BLaER1 (cell line): ENCODE measurements around the gene DENND6B.
"Not testable (repeated sequence)": the region's sequence is repeated elsewhere in the genome, so short reads cannot be mapped to it uniquely, and the experiment has no call there.

Experiments
- H3K27ac ChIP-seq: shearing (Covaris generic); formaldehyde crosslinking; 2 replicates; pipeline ENCODE4 v1.8.1; 2022
- H3K27me3 ChIP-seq: shearing (Covaris generic); formaldehyde crosslinking; 2 replicates; pipeline ENCODE4 v1.8.1; 2022
- H3K36me3 ChIP-seq: shearing (Covaris generic); formaldehyde crosslinking; 2 replicates; pipeline ENCODE4 v1.8.1; 2022
- H3K4me1 ChIP-seq: shearing (Covaris generic); formaldehyde crosslinking; 2 replicates; pipeline ENCODE4 v1.8.1; 2022
- H3K4me2 ChIP-seq: shearing (Covaris generic); formaldehyde crosslinking; 2 replicates; pipeline ENCODE4 v1.8.1; 2022
- H3K4me3 ChIP-seq: shearing (Covaris generic); formaldehyde crosslinking; 2 replicates; pipeline ENCODE4 v1.8.1; 2022
- H3K9ac ChIP-seq: shearing (Covaris generic); formaldehyde crosslinking; 2 replicates; pipeline ENCODE4 v1.8.1; 2022
- H3K9me3 ChIP-seq: shearing (Covaris generic); formaldehyde crosslinking; 2 replicates; pipeline ENCODE4 v1.8.1; 2022
- H4K20me1 ChIP-seq: shearing (Covaris generic); formaldehyde crosslinking; 2 replicates; pipeline ENCODE4 v1.8.1; 2022
- Cebpa-rat ChIP-seq: shearing (Covaris generic); IDR thresholded peaks from 2 replicates; pipeline ENCODE4 v1.8.1; 2022

Gene DENND6B, protein sequence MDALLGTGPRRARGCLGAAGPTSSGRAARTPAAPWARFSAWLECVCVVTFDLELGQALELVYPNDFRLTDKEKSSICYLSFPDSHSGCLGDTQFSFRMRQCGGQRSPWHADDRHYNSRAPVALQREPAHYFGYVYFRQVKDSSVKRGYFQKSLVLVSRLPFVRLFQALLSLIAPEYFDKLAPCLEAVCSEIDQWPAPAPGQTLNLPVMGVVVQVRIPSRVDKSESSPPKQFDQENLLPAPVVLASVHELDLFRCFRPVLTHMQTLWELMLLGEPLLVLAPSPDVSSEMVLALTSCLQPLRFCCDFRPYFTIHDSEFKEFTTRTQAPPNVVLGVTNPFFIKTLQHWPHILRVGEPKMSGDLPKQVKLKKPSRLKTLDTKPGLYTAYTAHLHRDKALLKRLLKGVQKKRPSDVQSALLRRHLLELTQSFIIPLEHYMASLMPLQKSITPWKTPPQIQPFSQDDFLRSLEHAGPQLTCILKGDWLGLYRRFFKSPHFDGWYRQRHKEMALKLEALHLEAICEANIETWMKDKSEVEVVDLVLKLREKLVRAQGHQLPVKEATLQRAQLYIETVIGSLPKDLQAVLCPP

GRCh38 chr22:50326956-50327710, at the start of gene DENND6B:
Gene DENND6B (minus strand): TSS chr22:50327012. CDS start chr22:50326988, 24 bp downstream.
- H3K4me2 ChIP-seq: peak within 1 kb of the TSS; percentile 89
- H3K27me3 ChIP-seq: 0 out of 2 replicates have a peak, but pooled peaks cover 3% of the 10 kb centered on the region
- TF ChIP-seq Cebpa-rat: no peak
- H3K36me3 ChIP-seq: no peaks in the 10 kb centered on the region
- peaks cover 54% of the 10 kb centered on the region for H3K4me1 ChIP-seq
- H4K20me1 ChIP-seq: no peaks in the 10 kb centered on the region
- H3K4me3 ChIP-seq: peak within 1 kb of the TSS; percentile 79
- peak within 1 kb of the TSS; percentile 93 for H3K27ac ChIP-seq
- H3K9me3 ChIP-seq: no peaks in the 10 kb centered on the region
- peak within 1 kb of the TSS; percentile 91 for H3K9ac ChIP-seq

DNA sequence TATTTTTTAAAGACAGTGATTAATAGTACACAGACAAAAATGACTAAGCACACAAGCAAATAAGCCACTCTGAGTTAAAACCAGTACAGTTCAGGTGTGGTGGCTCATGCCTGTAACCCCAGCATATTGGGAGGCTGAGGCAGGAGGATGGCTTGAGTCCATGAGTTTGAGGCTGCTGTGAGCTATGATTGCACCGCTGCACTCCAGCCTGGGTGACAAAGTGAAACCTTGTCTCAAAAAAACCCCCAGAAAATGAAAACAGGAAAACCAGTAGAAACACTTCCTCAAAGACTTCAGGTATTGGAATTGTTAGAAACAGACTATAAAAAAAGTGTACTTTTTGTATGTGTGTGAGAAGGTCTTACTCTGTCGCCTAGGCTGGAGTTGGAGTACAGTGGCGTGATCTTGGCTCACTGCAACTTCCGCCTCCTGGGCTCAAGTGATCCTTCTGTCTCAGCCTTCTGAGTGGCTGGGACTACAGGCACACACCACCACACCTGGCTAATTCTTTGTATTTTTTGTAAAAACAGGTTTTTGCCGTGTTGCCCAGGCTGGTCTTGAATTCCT, 49.4 kb upstream of the DENND6B start:
- no peak for TF ChIP-seq Cebpa-rat
- H3K4me1 ChIP-seq: peaks cover 14% of the 10 kb centered on the region
- H3K27ac ChIP-seq: no peak overlapping the region
- H3K4me2 ChIP-seq: peak overlapping the region; percentile 17
- H4K20me1 ChIP-seq: 0 out of 2 replicates have a peak, but pooled peaks cover 8% of the 10 kb centered on the region
- H3K27me3 ChIP-seq: no peaks in the 10 kb centered on the region
- no peak overlapping the region for H3K4me3 ChIP-seq
- no peak overlapping the region for H3K9ac ChIP-seq
- H3K36me3 ChIP-seq: peaks cover 97% of the 10 kb centered on the region
- H3K9me3 ChIP-seq: peaks cover 12% of the 10 kb centered on the region; the same call in 1 of the 2 replicates

DNA sequence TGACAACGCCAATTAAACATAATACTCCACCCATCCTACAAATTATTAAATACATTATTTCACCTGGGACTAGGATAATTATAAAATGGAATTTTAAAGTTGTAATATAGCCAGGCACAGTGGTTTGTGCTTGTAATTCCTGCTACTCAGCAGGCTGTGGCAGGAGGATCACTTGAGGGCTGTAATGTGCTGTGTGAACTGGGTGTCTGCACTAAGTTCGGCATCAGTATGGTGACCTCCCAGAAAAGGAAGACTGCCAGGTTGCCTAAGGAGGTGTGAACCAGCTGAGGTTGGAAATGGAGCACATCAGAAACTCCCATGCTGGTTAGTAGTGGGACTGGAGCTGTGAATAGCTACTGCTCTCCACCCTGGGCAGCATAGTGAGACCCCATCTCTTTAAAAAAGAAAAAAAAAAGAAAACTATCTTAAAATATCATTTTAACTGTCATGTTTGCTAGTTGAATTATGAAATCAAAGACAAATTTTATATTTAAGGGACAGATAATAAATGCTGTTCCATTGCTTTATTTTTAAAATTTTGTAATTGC, 44.4 kb upstream of the DENND6B start:
- TF ChIP-seq Cebpa-rat: no peak
- no peak overlapping the region for H3K9ac ChIP-seq
- no peak overlapping the region for H3K27ac ChIP-seq
- peaks cover 85% of the 10 kb centered on the region for H3K36me3 ChIP-seq
- no peaks in the 10 kb centered on the region for H3K27me3 ChIP-seq
- peaks cover 32% of the 10 kb centered on the region for H4K20me1 ChIP-seq
- no peak overlapping the region for H3K4me3 ChIP-seq
- H3K4me1 ChIP-seq: peaks cover 11% of the 10 kb centered on the region
- H3K4me2 ChIP-seq: no peak overlapping the region
- no peaks in the 10 kb centered on the region for H3K9me3 ChIP-seq

GRCh38 chr22:50367778-50368500, 41.1 kb upstream of the DENND6B start:
- Histone ChIP-seq H4K20me1 (peaks cover 64% of the 10 kb centered on the region), H3K36me3 (peaks cover 72% of the 10 kb centered on the region)
- TF ChIP-seq Cebpa-rat: no peak

GRCh38 chr22:50363803-50364194, 37.0 kb upstream of the DENND6B start:
- H4K20me1 ChIP-seq: peaks cover 96% of the 10 kb centered on the region
- H3K27me3 ChIP-seq, H3K27ac ChIP-seq, H3K4me3 ChIP-seq, H3K9me3 ChIP-seq, H3K4me2 ChIP-seq, H3K9ac ChIP-seq: not testable (repeated sequence)
- H3K4me1 ChIP-seq: peaks cover 19% of the 10 kb centered on the region
- H3K36me3 ChIP-seq: peaks cover 75% of the 10 kb centered on the region

More at GRCh38 chr22:50367778-50368500, 41.1 kb upstream of the DENND6B start:
- H3K9ac ChIP-seq: no peak overlapping the region
- H3K4me1 ChIP-seq: no peaks in the 10 kb centered on the region
- no peaks in the 10 kb centered on the region for H3K9me3 ChIP-seq
- H3K27me3 ChIP-seq: no peaks in the 10 kb centered on the region
- H3K4me2 ChIP-seq: no peak overlapping the region
- H3K27ac ChIP-seq: no peak overlapping the region
- H3K4me3 ChIP-seq: no peak overlapping the region

DNA sequence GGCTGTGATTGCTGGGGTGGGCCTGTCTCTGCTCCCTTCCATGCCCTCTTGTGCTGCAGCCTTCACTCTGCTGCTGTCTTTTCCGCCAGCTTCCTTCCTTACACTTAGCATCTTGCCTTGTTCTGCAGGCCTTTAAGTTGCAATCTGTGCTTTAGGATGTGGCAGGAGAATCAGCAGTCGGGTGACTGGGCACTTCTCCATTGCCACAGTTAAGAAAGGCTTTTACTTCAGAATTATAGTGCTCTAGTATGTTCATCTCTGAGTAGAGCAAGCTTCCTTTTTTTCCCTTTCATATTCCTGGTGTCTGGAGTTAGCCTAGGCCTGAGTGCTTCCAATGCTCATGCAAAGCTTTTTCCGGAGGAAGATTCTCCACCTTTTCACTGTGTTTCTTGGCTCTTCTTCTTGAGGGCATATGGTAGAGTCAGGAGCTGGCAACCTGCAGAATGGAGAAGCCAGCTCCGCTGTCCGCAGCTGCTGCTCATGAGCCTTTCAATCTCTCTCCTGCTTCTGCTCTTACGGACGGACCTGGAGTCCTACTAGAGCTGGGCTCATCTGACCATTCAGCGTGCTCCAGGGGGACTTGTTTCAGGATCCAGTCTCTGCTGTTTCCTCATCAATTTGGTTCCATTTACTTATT, 36.5 kb upstream of the DENND6B start:
- peaks cover 19% of the 10 kb centered on the region for H3K4me1 ChIP-seq
- no peak for TF ChIP-seq Cebpa-rat
- H3K4me2 ChIP-seq: no peak overlapping the region
- no peak overlapping the region for H3K27ac ChIP-seq
- no peak overlapping the region for H3K4me3 ChIP-seq
- no peak overlapping the region for H3K9ac ChIP-seq
- H3K36me3 ChIP-seq: peaks cover 70% of the 10 kb centered on the region
- peaks cover 100% of the 10 kb centered on the region for H4K20me1 ChIP-seq
- H3K27me3 ChIP-seq: no peaks in the 10 kb centered on the region
- no peaks in the 10 kb centered on the region for H3K9me3 ChIP-seq

- H4K20me1 ChIP-seq: peaks cover 100% of the 10 kb centered on the region
- TF ChIP-seq Cebpa-rat: no peak
- H3K9ac ChIP-seq: no peak overlapping the region; the same call in 1 of the 2 replicates
- peaks cover 62% of the 10 kb centered on the region for H3K36me3 ChIP-seq
- peaks cover 19% of the 10 kb centered on the region for H3K4me1 ChIP-seq
- H3K27me3 ChIP-seq: no peaks in the 10 kb centered on the region
- no peak overlapping the region for H3K4me3 ChIP-seq
- no peaks in the 10 kb centered on the region for H3K9me3 ChIP-seq
- no peak overlapping the region for H3K27ac ChIP-seq
- H3K4me2 ChIP-seq: peak overlapping the region; percentile 8; the same call in 1 of the 2 replicates
Measured at GRCh38 chr22:50361688-50362087, 34.9 kb upstream of the DENND6B start.

DNA sequence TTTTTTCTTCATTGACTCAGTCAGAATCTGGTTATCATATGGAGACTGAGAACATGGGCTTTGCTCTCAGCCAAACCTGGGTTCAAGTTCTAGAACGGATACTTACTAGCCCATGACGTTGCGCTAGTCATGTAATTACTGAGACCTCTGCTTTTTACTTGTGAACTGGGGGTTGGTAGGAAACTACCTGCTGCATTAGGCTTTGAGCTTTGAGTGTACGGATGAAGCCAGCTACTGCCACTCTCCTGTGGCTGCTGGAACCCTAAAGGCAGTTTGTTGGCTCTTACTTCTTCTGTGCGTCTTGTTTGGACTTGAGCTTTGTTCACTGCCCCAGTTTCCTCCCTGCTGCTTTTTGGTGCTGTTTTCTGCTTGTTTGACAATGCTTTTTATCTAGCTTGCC, 34.4 kb upstream of the DENND6B start:
- 0 out of 2 replicates have a peak overlapping the region, but pooled peaks have one; percentile 8 for H3K4me2 ChIP-seq
- H3K9ac ChIP-seq: no peak overlapping the region
- H3K9me3 ChIP-seq: no peaks in the 10 kb centered on the region
- H4K20me1 ChIP-seq: peaks cover 100% of the 10 kb centered on the region
- H3K4me3 ChIP-seq: no peak overlapping the region
- H3K36me3 ChIP-seq: peaks cover 64% of the 10 kb centered on the region
- H3K4me1 ChIP-seq: peaks cover 19% of the 10 kb centered on the region
- no peaks in the 10 kb centered on the region for H3K27me3 ChIP-seq
- H3K27ac ChIP-seq: no peak overlapping the region
- TF ChIP-seq Cebpa-rat: no peak
